Measurements from ENCODE around the gene PKDREJ.
"Not testable (repeated sequence)": the region's sequence is repeated elsewhere in the genome, so short reads cannot be mapped to it uniquely, and the experiment has no call there.

The PKDREJ gene, protein sequence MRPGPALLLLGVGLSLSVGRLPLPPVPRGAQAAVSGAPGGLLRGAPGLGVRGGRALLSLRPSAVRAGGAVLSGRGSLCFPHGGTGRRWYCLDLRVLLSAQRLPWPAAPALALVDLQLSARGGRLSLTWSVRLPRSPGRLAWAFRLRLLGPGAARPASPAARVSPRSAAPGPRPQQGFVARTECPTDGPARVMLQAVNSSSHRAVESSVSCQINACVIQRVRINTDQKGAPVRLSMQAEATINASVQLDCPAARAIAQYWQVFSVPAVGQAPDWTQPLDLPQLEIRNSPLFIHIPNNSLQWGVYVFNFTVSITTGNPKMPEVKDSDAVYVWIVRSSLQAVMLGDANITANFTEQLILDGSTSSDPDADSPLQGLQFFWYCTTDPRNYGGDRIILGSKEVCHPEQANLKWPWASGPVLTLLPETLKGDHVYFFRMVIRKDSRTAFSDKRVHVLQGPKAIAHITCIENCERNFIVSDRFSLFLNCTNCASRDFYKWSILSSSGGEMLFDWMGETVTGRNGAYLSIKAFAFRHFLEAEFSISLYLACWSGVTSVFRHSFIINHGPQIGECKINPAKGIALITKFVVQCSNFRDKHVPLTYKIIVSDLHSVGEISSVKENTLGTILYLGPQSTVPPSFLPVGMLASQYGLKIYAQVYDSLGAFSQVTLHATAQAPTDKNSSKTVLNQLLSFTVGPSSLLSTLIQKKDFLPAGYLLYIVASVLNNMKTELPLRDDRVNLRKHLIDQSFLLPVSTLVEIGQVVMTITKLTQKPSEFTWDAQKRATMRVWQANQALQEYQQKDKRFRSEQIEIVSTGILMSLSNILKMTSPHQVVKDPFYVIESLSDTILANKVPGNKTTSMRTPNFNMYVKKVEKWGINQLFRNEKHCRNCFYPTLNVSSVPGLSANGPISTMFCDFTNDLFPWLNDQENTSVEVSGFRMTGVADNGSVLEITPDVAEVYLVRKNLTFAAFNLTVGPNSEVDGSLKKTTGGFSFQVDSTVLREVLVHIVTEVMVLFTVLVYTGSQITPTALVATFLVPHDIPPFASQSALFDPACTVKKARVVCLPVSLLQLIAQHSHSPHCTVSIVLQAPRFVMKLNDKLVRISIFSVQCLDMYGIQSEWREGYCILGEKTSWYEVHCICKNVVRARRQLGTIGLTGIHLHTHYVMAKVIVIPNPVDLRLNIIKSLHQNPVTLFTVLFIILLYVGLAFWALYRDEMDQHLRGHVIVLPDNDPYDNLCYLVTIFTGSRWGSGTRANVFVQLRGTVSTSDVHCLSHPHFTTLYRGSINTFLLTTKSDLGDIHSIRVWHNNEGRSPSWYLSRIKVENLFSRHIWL (N-terminal part only)

DNA sequence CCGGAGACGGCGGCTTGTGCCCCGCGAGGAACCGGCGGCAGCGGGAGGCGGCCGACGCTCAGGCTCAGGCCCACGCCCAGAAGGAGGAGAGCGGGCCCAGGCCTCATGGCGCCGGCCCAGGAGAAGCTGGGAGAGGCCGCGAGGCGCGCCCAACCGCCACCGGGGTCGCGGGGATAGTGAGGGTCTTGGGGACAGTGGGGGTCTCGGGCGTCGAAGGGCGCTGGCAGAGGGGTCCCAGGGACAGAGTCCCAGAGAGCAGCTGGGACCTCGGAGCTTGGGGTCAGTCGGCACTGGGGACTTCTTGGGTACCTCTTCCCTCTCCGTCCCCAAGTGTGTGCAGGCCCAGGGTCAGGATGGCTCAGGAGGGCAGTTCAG lies at the start of gene PKDREJ:
PKDREJ (minus strand) TSS at position 128 of the 375 bp plus-strand sequence; CDS start at position 107, 21 bp downstream.
- peak within 1 kb of the TSS; percentile 68 for H3K4me3 Mint-ChIP-seq

DNA sequence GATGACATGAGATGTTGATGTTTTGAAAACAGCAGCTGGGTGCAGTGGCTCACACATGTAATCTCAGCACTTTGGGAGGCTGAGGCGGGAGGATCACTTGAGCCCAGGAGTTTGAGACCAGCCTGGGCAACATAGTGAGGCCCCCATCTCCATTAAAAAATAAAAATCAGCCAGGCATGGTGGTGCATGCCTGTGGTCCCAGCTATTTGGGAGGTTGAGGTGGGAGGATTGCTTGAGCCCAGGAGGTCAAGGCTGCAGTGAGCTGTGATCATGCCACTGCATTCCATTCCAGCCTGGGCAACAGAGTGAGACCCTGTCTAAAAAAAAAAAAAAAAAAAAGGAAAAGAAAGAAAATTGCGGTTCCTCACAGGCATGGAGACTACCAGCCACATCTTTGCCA lies 49.7 kb upstream of the PKDREJ start:
- H3K9me3 Mint-ChIP-seq; H3K36me3 Mint-ChIP-seq (ENCODE audit: low read depth); H3K27ac Mint-ChIP-seq; H3K4me1 Mint-ChIP-seq (ENCODE audit: low read depth); H3K4me3 Mint-ChIP-seq; H3K27me3 Mint-ChIP-seq; intact Hi-C loops (cut with micrococcal nuclease): not testable (repeated sequence)

More for the DNA sequence above, at the start of gene PKDREJ:
- no peaks in the 10 kb centered on the region for H3K9me3 Mint-ChIP-seq
- H3K4me1 Mint-ChIP-seq (ENCODE audit: low read depth): peaks cover 44% of the 10 kb centered on the region
- H3K36me3 Mint-ChIP-seq (ENCODE audit: low read depth): peaks cover 2% of the 10 kb centered on the region
- intact Hi-C loops (cut with micrococcal nuclease): no loop called here
- H3K27me3 Mint-ChIP-seq: peaks cover 52% of the 10 kb centered on the region
- H3K27ac Mint-ChIP-seq: peak within 1 kb of the TSS; percentile 53

DNA sequence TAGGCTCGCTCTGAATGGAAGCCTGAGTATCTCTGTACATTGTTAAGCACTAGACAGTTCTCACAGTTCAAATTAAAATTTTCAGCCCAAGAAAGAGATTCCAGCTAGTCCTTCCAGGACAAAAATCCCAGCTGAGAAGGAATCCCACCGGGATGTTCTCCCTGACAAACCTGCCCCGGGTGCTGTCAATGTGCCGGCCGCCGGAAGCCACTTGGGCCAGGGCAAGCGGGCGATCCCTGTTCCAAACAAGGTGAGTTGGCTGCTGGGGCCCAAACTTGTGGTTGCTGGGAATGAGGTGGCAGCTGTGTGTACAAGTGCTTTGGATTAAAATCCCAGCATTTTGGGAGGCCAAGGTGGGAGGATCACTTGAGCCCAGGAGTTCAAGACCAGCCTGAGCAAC lies 48.9 kb upstream of the PKDREJ start:
- no peaks in the 10 kb centered on the region for H3K27me3 Mint-ChIP-seq
- H3K27ac Mint-ChIP-seq: no peak overlapping the region
- intact Hi-C loops (cut with micrococcal nuclease): no loop called here
- no peaks in the 10 kb centered on the region for H3K4me1 Mint-ChIP-seq (ENCODE audit: low read depth)
- H3K9me3 Mint-ChIP-seq: no peaks in the 10 kb centered on the region
- H3K36me3 Mint-ChIP-seq (ENCODE audit: low read depth): no peaks in the 10 kb centered on the region
- no peak overlapping the region for H3K4me3 Mint-ChIP-seq

DNA sequence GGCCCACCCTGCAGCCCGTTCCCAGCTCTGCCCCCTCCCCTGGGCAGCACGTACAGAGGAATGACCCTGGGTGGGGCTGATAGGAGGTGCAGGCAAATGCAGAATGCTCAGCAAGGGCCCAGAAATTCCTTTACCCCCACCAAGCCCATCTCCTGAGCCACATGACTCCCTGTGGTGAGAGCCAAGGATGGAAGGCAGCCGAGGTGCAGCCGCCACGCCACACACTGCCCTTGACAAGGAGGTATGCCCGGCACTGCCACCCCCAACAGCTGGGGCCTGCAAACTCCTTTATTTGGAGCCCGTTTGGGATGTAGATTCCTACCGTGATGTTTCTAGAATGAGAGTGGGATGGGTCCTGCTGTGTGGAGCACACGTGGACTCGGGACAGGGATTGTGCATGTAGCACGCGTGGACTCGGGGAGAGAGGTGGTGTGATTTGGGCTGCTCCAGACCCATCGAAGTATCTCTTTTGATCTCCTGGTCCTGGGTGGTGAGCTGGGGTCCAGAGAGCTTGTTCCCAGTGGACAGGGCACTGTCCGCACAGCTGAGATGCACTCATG lies 46.5 kb upstream of the PKDREJ start:
- Mint-ChIP-seq H3K27ac (no peak overlapping the region), H3K9me3 (no peaks in the 10 kb centered on the region), H3K4me3 (no peak overlapping the region), H3K4me1 (ENCODE audit: low read depth) (no peaks in the 10 kb centered on the region), H3K27me3 (no peaks in the 10 kb centered on the region), H3K36me3 (ENCODE audit: low read depth) (no peaks in the 10 kb centered on the region)
- intact Hi-C loops (cut with micrococcal nuclease): no loop called here

DNA sequence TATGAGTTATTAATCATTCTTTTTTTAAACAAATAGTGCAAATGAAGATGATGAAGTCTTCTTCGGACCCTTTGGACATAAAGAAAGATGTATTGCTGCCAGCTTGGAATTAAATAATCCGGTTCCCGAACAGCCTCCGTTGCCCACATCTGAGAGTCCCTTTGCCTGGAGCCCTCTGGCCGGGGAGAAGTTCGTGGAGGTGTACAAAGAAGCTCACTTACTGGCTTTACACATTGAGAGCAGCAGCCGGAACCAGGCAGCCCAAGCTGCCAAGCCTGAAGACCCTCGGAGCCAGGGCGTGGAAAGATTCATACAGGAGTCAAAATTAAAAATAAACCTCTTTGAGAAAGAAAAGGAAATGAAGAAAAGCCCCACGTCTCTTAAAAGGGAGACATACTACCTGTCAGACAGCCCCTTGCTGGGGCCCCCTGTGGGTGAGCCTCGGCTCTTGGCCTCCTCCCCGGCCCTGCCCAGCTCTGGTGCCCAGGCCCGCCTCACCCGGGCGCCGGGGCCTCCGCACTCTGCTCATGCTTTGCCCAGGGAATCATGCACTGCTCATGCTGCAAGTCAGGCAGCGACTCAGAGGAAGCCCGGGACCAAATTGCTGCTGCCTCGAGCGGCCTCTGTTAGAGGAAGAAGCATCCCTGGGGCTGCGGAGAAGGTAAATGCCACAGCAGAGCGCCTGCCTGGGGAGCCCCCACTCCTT lies 45.3 kb upstream of the PKDREJ start:
- no peak overlapping the region for H3K4me3 Mint-ChIP-seq
- H3K4me1 Mint-ChIP-seq (ENCODE audit: low read depth): no peaks in the 10 kb centered on the region
- no peaks in the 10 kb centered on the region for H3K27me3 Mint-ChIP-seq
- H3K9me3 Mint-ChIP-seq: no peaks in the 10 kb centered on the region
- H3K36me3 Mint-ChIP-seq (ENCODE audit: low read depth): no peaks in the 10 kb centered on the region
- intact Hi-C loops (cut with micrococcal nuclease): no loop called here
- no peak overlapping the region for H3K27ac Mint-ChIP-seq

DNA sequence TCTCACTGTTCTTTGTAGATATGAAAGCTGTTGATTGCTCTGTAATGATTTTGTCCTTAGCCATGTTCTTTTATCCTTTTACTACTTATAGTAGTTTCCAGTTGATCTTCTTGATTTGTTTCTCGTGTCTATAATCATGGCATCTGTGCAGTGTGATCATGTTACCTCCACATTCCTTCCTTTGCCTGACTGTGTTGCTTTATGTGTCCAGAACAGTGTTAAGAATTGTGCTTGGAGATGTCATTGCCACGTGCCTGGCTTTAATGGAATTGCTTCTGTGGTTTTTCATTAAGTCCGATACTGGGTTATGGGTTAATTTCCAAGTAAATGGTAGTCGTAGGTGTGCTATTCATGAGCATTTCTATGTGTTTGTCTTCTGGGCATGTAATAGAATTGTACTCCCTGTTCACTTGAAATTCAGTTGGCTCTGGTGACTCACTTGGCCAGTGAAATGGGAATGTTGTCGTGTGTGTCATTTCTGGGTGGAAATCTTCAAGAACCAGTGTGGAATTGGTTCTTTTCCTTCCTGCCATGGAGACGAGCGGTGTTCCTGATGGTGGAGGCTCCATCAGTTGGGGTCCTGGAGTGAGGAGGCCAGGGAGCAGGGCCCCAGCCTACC lies 40.3 kb upstream of the PKDREJ start:
- Mint-ChIP-seq H3K9me3 (no peaks in the 10 kb centered on the region), H3K4me1 (ENCODE audit: low read depth) (no peaks in the 10 kb centered on the region), H3K27ac (no peak overlapping the region), H3K4me3 (no peak overlapping the region), H3K27me3 (no peaks in the 10 kb centered on the region), H3K36me3 (ENCODE audit: low read depth) (no peaks in the 10 kb centered on the region)
- intact Hi-C loops (cut with micrococcal nuclease): no loop called here

DNA sequence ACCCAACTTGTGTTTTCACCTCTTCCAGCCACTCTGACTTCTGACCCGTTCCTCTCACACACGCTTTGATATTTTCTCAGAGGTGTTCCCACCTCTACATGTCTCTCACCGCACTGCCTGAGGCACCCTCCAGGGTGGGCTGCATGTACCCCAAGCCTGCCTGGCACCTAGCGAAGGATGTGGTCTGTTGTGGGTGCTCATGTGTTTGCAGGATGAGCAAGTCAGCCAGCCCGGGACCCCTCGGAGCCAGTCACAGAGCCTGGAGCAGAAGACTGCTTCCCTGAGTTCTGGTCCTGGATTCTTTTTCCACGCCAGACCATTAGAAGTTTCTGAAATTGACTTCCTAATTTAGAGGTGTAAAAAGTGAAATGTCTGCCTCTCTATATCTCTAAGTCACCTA lies 37.3 kb upstream of the PKDREJ start:
- Mint-ChIP-seq H3K36me3 (ENCODE audit: low read depth) (peaks cover 4% of the 10 kb centered on the region), H3K9me3 (no peaks in the 10 kb centered on the region), H3K27ac (no peak overlapping the region), H3K4me3 (no peak overlapping the region), H3K4me1 (ENCODE audit: low read depth) (peaks cover 19% of the 10 kb centered on the region), H3K27me3 (no peaks in the 10 kb centered on the region)
- intact Hi-C loops (cut with micrococcal nuclease): no loop called here

DNA sequence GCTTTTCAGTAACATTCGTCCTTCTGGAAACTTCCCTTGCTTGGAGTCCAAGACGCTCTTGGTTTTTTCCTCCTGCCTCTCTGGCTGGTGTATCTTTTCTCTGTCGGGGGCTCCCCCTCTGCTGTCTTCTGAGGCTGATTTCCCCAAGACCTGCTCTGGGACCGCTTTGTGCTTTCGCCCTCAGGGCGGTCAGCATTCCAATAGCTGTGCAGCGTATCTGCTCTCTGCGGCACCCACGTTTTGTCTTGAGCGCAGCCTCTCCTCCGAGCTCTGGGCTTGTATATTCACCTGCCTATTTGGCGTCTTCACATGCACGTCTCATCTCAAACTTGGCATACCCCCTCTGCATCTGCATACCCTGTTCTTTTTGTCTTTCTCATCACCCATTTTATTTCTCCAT lies 36.0 kb upstream of the PKDREJ start:
- intact Hi-C loops (cut with micrococcal nuclease): loop anchor here (10.0 kb wide), 1 partner anchor 294 kb away; no protein-coding TSS in a partner anchor
- Mint-ChIP-seq H3K27ac (no peak overlapping the region), H3K4me3 (no peak overlapping the region), H3K27me3 (no peaks in the 10 kb centered on the region), H3K4me1 (ENCODE audit: low read depth) (peaks cover 28% of the 10 kb centered on the region), H3K9me3 (no peaks in the 10 kb centered on the region), H3K36me3 (ENCODE audit: low read depth) (peaks cover 4% of the 10 kb centered on the region)

DNA sequence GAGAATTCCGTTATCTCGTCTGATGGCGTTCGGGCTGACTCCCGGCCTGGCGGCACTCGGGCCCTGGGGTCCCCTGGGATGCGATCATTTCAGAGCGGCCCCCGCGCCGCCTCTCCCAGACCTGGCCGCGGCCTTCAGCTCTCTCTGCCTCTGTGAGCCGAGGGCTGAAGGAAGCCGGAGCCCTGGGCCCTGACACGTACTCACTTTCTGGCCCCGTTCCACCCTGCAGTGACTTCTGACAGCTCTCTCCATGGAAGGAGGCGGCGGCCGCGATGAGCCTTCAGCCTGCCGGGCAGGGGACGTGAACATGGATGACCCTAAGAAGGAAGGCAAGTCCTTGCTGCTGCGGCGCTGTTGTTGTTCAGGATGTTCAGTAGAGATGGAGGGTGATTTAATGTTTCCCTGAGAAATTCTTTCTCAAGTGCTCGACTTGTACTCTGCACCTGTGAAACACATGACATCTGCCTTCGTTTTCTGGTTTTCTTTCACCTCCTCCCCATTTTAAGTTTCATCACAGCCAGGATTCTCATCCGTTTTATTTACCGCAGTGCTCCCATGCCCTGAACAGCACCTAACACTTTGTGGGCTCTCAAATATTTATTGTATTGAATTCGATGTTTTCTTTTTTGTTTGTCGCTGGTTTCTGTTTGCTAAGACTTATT lies 34.1 kb upstream of the PKDREJ start:
- intact Hi-C loops (cut with micrococcal nuclease): loop anchor here (10.0 kb wide), 1 partner anchor 292 kb away; no protein-coding TSS in a partner anchor
- H3K4me3 Mint-ChIP-seq: peak overlapping the region; percentile 87
- H3K4me1 Mint-ChIP-seq (ENCODE audit: low read depth): peaks cover 46% of the 10 kb centered on the region
- no peaks in the 10 kb centered on the region for H3K9me3 Mint-ChIP-seq
- H3K27ac Mint-ChIP-seq: no peak overlapping the region
- H3K36me3 Mint-ChIP-seq (ENCODE audit: low read depth): peaks cover 16% of the 10 kb centered on the region
- no peaks in the 10 kb centered on the region for H3K27me3 Mint-ChIP-seq

DNA sequence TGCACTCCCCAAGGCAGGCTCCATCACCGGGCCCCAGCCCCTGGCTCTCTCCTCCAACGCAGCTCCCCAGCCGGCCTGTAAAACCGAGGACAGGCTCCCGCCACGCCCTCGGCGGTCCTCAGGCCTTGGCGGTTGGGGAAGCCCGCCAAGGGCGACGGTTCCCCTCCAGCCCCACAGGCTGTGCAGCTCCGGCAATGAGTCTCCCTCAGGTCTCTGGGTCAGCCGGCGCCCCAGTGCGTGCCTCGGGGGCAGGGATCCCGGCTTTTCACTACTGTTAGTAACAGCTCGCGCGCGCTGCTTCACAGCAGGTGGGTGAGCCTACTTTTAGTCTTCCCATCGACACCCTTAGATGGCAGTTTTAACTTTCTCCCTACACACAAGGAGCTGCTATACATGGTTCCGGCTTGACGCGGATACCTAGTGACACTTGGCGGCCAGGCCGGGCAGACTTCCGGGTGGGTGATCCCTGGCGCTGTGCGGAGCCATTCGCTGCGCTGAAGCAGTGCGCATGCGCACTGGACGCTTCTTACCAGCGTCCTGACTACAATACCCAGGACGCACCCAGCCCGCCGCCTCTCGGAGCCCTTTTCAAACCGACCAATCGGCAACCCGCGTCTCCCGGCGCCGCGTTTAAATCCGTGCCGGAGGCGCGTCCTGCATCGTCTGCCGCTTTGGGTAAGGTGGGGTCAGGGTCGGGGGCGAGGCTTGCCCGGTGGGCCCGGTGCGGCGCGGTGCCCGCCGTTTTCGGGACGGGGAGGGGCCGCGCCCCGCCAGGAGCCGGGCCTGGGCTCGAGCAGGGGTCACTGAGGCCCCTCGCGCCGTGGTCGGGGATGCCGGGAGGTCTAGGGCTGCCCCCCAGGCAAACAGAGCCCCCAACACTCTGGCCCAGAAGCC lies 33.4 kb upstream of the PKDREJ start, which contains the start of gene GTSE1:
GTSE1 (plus strand) TSS at position 614 of the 894 bp plus-strand sequence. CDS start 531 bp downstream, outside the sequence.
- no peaks in the 10 kb centered on the region for H3K9me3 Mint-ChIP-seq
- intact Hi-C loops (cut with micrococcal nuclease): loop anchor here (1.0 to 10.0 kb wide), 2 partner anchors 39 to 292 kb away; partner anchors contain the start of gene TRMU
- peaks cover 23% of the 10 kb centered on the region for H3K36me3 Mint-ChIP-seq (ENCODE audit: low read depth)
- peaks cover 48% of the 10 kb centered on the region for H3K4me1 Mint-ChIP-seq (ENCODE audit: low read depth)
- peak within 1 kb of the TSS; percentile 97 for H3K27ac Mint-ChIP-seq
- H3K27me3 Mint-ChIP-seq: no peaks in the 10 kb centered on the region
- H3K4me3 Mint-ChIP-seq: peak within 1 kb of the TSS; percentile 87

DNA sequence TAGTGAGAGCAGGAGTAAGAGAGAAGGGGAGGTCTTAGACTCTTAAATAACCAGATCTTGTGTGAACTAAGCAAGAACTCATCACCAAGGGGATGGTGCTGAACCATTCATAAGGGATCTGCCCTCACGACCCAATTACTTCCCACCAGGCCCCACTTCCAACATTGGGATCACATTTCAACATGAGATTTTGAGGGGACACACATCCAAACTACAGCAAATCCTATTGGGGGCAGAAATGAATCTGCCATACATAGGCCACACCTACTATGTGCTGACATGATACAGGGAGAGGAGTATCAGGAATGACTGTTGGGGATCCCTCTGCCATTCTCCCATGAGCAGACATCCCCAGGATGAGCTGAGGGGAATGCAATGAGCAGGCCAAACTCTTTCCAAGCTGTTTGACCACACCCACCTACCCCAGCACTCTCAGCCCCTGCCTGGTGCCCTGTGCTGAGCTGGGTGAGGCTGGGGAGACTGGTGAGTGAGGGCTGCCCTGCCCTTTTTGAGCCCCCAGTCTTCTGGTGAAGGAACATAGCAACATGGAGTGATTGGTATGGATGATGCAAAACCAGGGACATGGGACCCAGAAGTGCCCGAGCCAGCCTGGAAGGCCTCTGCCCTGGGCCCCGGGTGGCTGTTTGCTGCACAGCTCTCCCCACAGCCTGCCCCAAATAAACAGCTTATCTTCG lies 32.3 kb upstream of the PKDREJ start:
- intact Hi-C loops (cut with micrococcal nuclease): loop anchor here (10.0 kb wide), 1 partner anchor 291 kb away; no protein-coding TSS in a partner anchor
- H3K27ac Mint-ChIP-seq: peak overlapping the region; percentile 97
- H3K9me3 Mint-ChIP-seq: no peaks in the 10 kb centered on the region
- H3K27me3 Mint-ChIP-seq: no peaks in the 10 kb centered on the region
- peaks cover 34% of the 10 kb centered on the region for H3K36me3 Mint-ChIP-seq (ENCODE audit: low read depth)
- peak overlapping the region; percentile 87 for H3K4me3 Mint-ChIP-seq
- H3K4me1 Mint-ChIP-seq (ENCODE audit: low read depth): peaks cover 48% of the 10 kb centered on the region

Data from dendritic cell treated with granulocyte-macrophage colony-stimulating factor and Interleukin-4, amounts not matched to agents 40 ng/mL and 50 ng/mL, for 4 days (primary cell).